BLaER1 treated with 17β-estradiol and CSF1 and Interleukin-3, amounts not matched to agents 10 nM and 100 nM (cell line): Measurements from ENCODE around the gene DPEP1.

Experiments
- H3K27ac ChIP-seq, 11 experiments: shearing (Covaris generic); formaldehyde crosslinking; 2 replicates each; pipeline ENCODE4 v1.8.1; 2022
- H3K27me3 ChIP-seq, 11 experiments: shearing (Covaris generic); formaldehyde crosslinking; 2 replicates each; pipeline ENCODE4 v1.8.1; 2022
- H3K36me3 ChIP-seq, 11 experiments: shearing (Covaris generic); formaldehyde crosslinking; 2 replicates each; pipeline ENCODE4 v1.8.1; 2022
- H3K4me1 ChIP-seq, 10 experiments: shearing (Covaris generic); formaldehyde crosslinking; 2 replicates each; pipeline ENCODE4 v1.8.1; 2022
- H3K4me2 ChIP-seq, 11 experiments: shearing (Covaris generic); formaldehyde crosslinking; 2 replicates each; pipeline ENCODE4 v1.8.1; 2022
- H3K4me3 ChIP-seq, 10 experiments: shearing (Covaris generic); formaldehyde crosslinking; 2 replicates each; pipeline ENCODE4 v1.8.1; 2022
- H3K9ac ChIP-seq, 11 experiments: shearing (Covaris generic); formaldehyde crosslinking; 2 replicates each; pipeline ENCODE4 v1.8.1; 2022
- H3K9me3 ChIP-seq, 11 experiments: shearing (Covaris generic); formaldehyde crosslinking; replicated peaks in 1 of 11; 2 replicates each; pipeline ENCODE4 v1.8.1; 2022
- H4K20me1 ChIP-seq, 11 experiments: shearing (Covaris generic); formaldehyde crosslinking; 2 replicates each; pipeline ENCODE4 v1.8.1; 2022
- Cebpa-rat ChIP-seq, 11 experiments: shearing (Covaris generic); IDR thresholded peaks; 2 replicates each; pipeline ENCODE4 v1.8.1; 2022

The DPEP1 gene

DNA sequence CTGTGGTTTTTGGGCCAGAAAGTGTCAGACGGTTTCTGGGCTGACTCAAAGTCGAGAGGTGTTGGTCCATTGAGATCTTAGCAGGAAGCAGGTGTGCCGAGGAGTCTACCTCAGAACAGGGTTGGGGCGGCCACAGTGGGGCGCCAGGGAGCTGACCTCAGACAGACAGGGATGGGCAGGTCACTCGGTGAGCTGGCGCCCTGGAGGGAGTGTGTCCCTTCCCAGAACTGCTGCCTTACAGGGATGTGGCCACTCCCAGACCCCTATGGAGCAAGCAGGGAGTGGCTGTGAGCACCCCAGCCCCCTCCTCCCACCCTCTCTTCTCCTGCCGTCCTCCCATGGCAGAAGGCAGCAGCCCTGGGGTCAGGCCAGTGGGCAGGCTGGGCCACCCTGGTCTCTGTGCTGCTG, 14.0 kb upstream of the DPEP1 start:
- peak overlapping the region in 6 of 11 experiments; percentile 12 to 60 (median 49); a peak in 9 of 22 replicates for H3K4me2 ChIP-seq
- H3K27ac ChIP-seq = no peak overlapping the region
- no peak overlapping the region for H3K4me3 ChIP-seq
- peaks cover 0 to 25% (median 20%) of the 10 kb centered on the region in 11 experiments; a peak in 19 of 22 replicates for H3K36me3 ChIP-seq
- no peaks in the 10 kb centered on the region for H3K27me3 ChIP-seq
- H4K20me1 ChIP-seq = peaks cover 0 to 41% (median 0%) of the 10 kb centered on the region in 11 experiments; a peak in 4 of 22 replicates
- H3K9ac ChIP-seq = 0 out of 22 replicates have a peak overlapping the region, but pooled peaks of 1 of the 11 experiments have one; percentile 32
- no peak for TF ChIP-seq Cebpa-rat (IDR thresholded peaks at IDR 0.05)
- H3K4me1 ChIP-seq = peaks cover 15 to 50% (median 39%) of the 10 kb centered on the region in 10 experiments
- H3K9me3 ChIP-seq = no peaks in the 10 kb centered on the region

DNA sequence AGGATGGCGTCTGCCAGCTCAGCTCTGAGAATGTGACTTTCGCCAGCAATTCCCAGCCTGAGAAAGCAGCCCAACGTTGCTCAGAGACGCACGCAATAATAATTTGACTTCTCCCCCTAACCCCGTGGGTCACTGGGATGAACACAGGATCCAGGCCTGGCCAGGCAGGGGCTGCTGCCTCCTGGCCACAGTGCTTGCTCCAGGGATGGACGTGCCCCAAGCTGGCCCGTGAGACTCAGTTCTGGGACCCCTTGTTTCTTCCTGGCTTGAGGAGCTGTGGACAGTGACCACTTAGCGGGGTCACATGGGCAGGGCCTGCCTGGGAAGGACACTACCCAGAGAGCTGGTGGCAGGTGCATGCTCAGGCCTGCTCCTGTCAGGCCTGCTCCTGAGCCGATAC, 13.5 kb upstream of the DPEP1 start:
- Histone ChIP-seq H4K20me1 (peaks cover 0 to 41% (median 0%) of the 10 kb centered on the region in 11 experiments; a peak in 4 of 22 replicates), H3K27me3 (no peaks in the 10 kb centered on the region), H3K36me3 (peaks cover 0 to 25% (median 19%) of the 10 kb centered on the region in 11 experiments; a peak in 19 of 22 replicates), H3K4me1 (peaks cover 15 to 50% (median 40%) of the 10 kb centered on the region in 10 experiments), H3K27ac (no peak overlapping the region), H3K9me3 (no peaks in the 10 kb centered on the region), H3K4me2 (peak overlapping the region in 5 of 11 experiments; percentile 44 to 60 (median 50); a peak in 6 of 22 replicates), H3K4me3 (no peak overlapping the region), H3K9ac (no peak overlapping the region)
- TF ChIP-seq Cebpa-rat (IDR thresholded peaks at IDR 0.05) = no peak

DNA sequence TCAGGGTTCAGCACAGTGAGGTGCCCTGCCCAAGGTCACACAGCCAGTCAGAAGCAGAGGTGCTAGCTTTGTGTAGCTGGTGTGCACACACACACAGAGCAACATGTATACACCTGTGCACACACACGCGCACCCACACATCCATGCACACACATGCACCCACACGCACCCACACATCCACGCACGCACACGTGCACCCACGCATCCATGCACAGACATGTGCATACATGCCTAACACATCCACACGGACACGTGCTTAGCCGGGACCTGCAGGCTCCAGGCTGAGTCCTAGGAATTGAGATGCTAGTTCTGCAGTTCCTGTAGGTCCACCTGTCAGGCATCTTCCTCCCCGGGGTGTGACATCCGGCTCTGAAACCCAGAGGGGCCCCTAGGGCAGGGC, 13.0 kb upstream of the DPEP1 start:
- H3K4me3 ChIP-seq = no peak overlapping the region
- H3K9ac ChIP-seq = peak overlapping the region in 1 of 11 experiments; percentile 9; a peak in 1 of 22 replicates
- no peak for TF ChIP-seq Cebpa-rat (IDR thresholded peaks at IDR 0.05)
- peaks cover 0 to 20% (median 13%) of the 10 kb centered on the region in 11 experiments; a peak in 18 of 22 replicates for H3K36me3 ChIP-seq
- H4K20me1 ChIP-seq = peaks cover 0 to 35% (median 0%) of the 10 kb centered on the region in 11 experiments; a peak in 4 of 22 replicates
- peaks cover 0 to 2% (median 0%) of the 10 kb centered on the region in 11 experiments; a peak in 1 of 22 replicates for H3K27me3 ChIP-seq
- no peaks in the 10 kb centered on the region for H3K9me3 ChIP-seq
- H3K27ac ChIP-seq = no peak overlapping the region
- peaks cover 17 to 50% (median 43%) of the 10 kb centered on the region in 10 experiments for H3K4me1 ChIP-seq
- peak overlapping the region in 1 of 11 experiments; percentile 60; a peak in 2 of 22 replicates for H3K4me2 ChIP-seq

DNA sequence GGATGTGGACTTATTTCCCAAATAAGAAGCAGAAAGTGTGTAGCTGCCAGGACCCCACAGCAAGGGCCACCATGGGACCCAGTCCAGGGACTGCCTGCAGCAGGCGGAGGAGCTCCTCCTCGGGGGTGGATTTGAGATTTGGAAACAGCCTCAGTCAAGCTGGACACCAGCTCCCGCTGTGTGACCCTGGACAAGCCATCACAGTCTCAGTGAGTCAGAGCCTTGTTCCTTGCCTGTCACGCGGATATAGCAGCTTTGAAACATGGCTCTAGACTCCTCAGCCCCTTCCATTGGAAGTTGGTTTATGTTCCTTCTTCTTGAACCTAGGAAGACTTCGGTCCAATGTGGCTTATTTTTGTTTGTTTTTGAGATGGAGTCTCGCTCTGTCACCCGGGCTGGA, 12.5 kb upstream of the DPEP1 start:
- no peak overlapping the region for H3K4me3 ChIP-seq
- peak overlapping the region in 1 of 11 experiments; percentile 9; a peak in 1 of 22 replicates for H3K9ac ChIP-seq
- H3K9me3 ChIP-seq = no peaks in the 10 kb centered on the region
- peaks cover 0 to 7% (median 0%) of the 10 kb centered on the region in 11 experiments; a peak in 4 of 22 replicates for H3K27me3 ChIP-seq
- no peak for TF ChIP-seq Cebpa-rat (IDR thresholded peaks at IDR 0.05)
- no peak overlapping the region for H3K27ac ChIP-seq
- peaks cover 0 to 34% (median 0%) of the 10 kb centered on the region in 11 experiments; a peak in 4 of 22 replicates for H4K20me1 ChIP-seq
- H3K4me1 ChIP-seq = peaks cover 22 to 53% (median 47%) of the 10 kb centered on the region in 10 experiments
- peaks cover 0 to 14% (median 8%) of the 10 kb centered on the region in 11 experiments; a peak in 17 of 22 replicates for H3K36me3 ChIP-seq
- H3K4me2 ChIP-seq = no peak overlapping the region

DNA sequence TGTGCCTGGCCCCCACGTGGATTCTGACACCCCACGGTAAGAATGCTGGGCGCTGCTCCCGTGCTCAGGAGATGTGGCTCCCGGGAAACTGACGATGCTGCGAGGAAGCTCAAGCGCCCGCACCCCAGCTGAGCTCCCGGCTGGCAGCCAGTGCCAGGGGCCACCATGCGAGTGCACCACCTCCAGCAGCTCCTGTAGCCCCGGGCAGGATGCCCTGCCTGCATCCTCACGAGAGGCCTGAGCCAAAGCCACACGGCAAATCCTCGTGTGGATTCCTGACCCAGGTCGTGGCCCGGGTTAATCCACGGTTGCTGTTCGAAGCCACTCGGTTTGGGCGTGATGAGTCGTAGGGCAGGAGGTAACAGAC, 11.6 kb upstream of the DPEP1 start:
- TF ChIP-seq Cebpa-rat (IDR thresholded peaks at IDR 0.05) = no peak
- Histone ChIP-seq H3K9ac (peak overlapping the region in 4 of 11 experiments; percentile 2 to 41 (median 38); a peak in 4 of 22 replicates), H3K27me3 (peaks cover 0 to 15% (median 0%) of the 10 kb centered on the region in 11 experiments; a peak in 4 of 22 replicates), H4K20me1 (peaks cover 0 to 29% (median 0%) of the 10 kb centered on the region in 11 experiments; a peak in 4 of 22 replicates), H3K4me3 (peak overlapping the region in 1 of 10 experiments; percentile 15; a peak in 2 of 20 replicates), H3K27ac (peak overlapping the region in 3 of 11 experiments; percentile 6 to 26 (median 10); a peak in 2 of 22 replicates), H3K4me2 (peak overlapping the region; percentile 69 to 89 (median 81)), H3K4me1 (peaks cover 23 to 62% (median 56%) of the 10 kb centered on the region in 10 experiments), H3K36me3 (peaks cover 0 to 5% (median 0%) of the 10 kb centered on the region in 11 experiments; a peak in 4 of 22 replicates), H3K9me3 (no peaks in the 10 kb centered on the region)

DNA sequence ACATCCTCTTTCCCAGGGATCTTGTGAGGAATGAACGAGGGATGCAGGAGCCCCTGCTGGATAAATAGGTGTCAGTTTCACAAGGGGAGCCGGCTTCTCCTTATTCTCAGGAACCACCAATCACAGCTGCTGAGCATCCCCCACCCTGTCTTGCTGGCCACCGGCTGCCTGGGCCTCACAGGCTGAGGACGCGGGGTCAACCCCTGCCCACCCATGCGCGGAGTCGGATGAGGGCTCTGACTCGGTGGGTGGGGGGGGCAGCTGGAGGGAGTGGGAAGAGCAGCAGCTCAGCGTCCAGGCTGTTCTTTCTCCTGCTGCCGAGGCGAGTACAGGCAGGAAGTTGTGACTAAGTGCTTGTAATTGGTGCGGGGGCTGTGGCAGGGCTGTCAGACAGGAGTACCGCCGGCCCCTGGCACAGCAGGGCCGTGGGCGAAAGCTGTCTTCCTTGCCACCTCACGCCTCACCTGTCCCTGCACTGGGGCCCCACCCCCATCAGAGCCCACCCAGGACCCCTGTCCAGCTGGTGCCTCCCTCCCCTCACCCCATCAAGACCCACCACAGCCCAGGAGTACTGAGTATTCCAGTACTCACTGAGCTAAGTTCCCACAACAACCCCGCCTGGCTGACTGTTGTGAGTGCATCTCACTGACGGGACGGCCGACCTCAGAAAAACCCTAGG, 11.0 kb upstream of the DPEP1 start:
- no peak for TF ChIP-seq Cebpa-rat (IDR thresholded peaks at IDR 0.05)
- H3K4me3 ChIP-seq = peak overlapping the region in 2 of 10 experiments; percentile 15 to 48; a peak in 5 of 20 replicates
- peak overlapping the region in 3 of 11 experiments; percentile 6 to 26 (median 10); a peak in 2 of 22 replicates for H3K27ac ChIP-seq
- no peaks in the 10 kb centered on the region for H3K36me3 ChIP-seq
- H3K4me1 ChIP-seq = peaks cover 27 to 68% (median 61%) of the 10 kb centered on the region in 10 experiments
- peak overlapping the region; percentile 69 to 89 (median 81) for H3K4me2 ChIP-seq
- H3K9ac ChIP-seq = peak overlapping the region in 7 of 11 experiments; percentile 1 to 41 (median 35); a peak in 8 of 22 replicates
- no peaks in the 10 kb centered on the region for H3K9me3 ChIP-seq
- H4K20me1 ChIP-seq = peaks cover 0 to 24% (median 0%) of the 10 kb centered on the region in 11 experiments; a peak in 4 of 22 replicates
- peaks cover 0 to 21% (median 0%) of the 10 kb centered on the region in 11 experiments; a peak in 7 of 22 replicates for H3K27me3 ChIP-seq

DNA sequence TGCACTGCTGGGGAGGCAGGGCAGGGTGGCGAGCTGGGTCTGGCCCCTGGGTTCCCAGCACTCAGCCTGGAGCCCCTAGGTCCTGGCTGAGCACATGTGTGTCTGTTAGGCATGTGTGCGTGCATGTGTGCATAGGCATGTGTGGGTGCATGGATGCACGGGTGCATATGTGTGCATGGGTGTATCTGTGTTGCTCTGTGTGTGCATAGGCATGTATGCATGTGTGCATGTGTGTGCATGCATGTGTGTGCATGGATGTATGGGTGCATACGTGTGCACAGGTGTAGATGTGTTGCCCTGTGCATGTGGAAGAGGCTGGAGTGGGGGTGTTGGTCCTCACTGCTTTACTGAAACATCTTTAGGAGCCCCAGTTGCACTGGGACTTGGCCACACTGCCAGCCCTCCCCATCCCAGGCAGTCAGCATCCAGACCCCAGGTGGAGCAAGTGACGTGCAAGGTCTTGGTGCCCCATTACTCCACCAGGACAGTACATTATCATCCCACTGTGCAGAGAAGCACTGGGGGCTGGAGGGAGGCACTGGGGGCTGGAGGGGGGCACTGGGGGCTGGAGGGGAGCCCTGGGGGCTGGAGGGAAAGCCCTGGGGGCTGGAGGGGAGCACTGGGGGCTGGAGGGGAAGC, 10.4 kb upstream of the DPEP1 start:
- no peak overlapping the region; a peak in 1 of 22 replicates for H3K27ac ChIP-seq
- peak overlapping the region in 2 of 10 experiments; percentile 15 to 48; a peak in 4 of 20 replicates for H3K4me3 ChIP-seq
- peak overlapping the region; percentile 69 to 89 (median 81) for H3K4me2 ChIP-seq

DNA sequence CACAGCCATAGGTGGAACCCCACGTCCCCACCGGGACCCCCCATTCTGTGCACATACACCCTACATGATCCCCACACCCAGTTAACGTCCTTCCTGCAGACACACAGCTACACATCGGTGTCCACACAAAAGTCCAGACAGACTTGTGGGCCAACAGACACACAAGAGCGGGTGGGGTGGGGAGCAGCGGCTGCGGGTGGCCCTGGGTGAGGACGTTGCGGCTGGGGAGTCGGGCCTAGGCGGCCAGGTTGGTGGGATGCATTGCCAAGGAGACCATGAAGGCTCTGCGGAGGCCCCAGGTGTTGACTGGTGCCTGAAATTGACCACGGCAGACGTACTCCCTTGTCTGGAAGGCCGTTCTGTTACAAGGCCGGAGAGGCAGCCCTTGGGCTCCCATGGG, 8.7 kb upstream of the DPEP1 start:
- Histone ChIP-seq H3K36me3 (no peaks in the 10 kb centered on the region), H3K27me3 (peaks cover 0 to 37% (median 0%) of the 10 kb centered on the region in 11 experiments; a peak in 7 of 22 replicates), H3K4me3 (no peak overlapping the region; a peak in 2 of 20 replicates), H3K9ac (peak overlapping the region in 5 of 11 experiments; percentile 3 to 69 (median 60); a peak in 5 of 22 replicates), H3K9me3 (no peaks in the 10 kb centered on the region), H4K20me1 (peaks cover 0 to 16% (median 0%) of the 10 kb centered on the region in 11 experiments; a peak in 4 of 22 replicates), H3K4me2 (peak overlapping the region in 9 of 11 experiments; percentile 60 to 93 (median 87); a peak in 17 of 22 replicates), H3K27ac (peak overlapping the region in 1 of 11 experiments; percentile 18; a peak in 1 of 22 replicates), H3K4me1 (peaks cover 38 to 82% (median 75%) of the 10 kb centered on the region in 10 experiments)
- no peak for TF ChIP-seq Cebpa-rat (IDR thresholded peaks at IDR 0.05)

More for the DNA sequence above, 10.4 kb upstream of the DPEP1 start:
- TF ChIP-seq Cebpa-rat (IDR thresholded peaks at IDR 0.05) = no peak
- no peaks in the 10 kb centered on the region for H3K9me3 ChIP-seq
- peak overlapping the region in 5 of 11 experiments; percentile 14 to 41 (median 35); a peak in 5 of 22 replicates for H3K9ac ChIP-seq
- H4K20me1 ChIP-seq = peaks cover 0 to 24% (median 0%) of the 10 kb centered on the region in 11 experiments; a peak in 4 of 22 replicates
- peaks cover 33 to 74% (median 68%) of the 10 kb centered on the region in 10 experiments for H3K4me1 ChIP-seq
- no peaks in the 10 kb centered on the region for H3K36me3 ChIP-seq
- H3K27me3 ChIP-seq = peaks cover 0 to 27% (median 0%) of the 10 kb centered on the region in 11 experiments; a peak in 7 of 22 replicates
